GM21529 (cell line): ENCODE data around the gene PROP1.
"Not testable (repeated sequence)": the region's sequence is repeated elsewhere in the genome, so short reads cannot be mapped to it uniquely, and the experiment has no call there.

ENCODE experiments used
- ATAC-seq: cut with Tn5 transposase; IDR thresholded peaks from one replicate; pipeline ENCODE4 v1.9.1; 2021; ENCODE audit not compliant: unreplicated experiment

PROP1 gene

DNA sequence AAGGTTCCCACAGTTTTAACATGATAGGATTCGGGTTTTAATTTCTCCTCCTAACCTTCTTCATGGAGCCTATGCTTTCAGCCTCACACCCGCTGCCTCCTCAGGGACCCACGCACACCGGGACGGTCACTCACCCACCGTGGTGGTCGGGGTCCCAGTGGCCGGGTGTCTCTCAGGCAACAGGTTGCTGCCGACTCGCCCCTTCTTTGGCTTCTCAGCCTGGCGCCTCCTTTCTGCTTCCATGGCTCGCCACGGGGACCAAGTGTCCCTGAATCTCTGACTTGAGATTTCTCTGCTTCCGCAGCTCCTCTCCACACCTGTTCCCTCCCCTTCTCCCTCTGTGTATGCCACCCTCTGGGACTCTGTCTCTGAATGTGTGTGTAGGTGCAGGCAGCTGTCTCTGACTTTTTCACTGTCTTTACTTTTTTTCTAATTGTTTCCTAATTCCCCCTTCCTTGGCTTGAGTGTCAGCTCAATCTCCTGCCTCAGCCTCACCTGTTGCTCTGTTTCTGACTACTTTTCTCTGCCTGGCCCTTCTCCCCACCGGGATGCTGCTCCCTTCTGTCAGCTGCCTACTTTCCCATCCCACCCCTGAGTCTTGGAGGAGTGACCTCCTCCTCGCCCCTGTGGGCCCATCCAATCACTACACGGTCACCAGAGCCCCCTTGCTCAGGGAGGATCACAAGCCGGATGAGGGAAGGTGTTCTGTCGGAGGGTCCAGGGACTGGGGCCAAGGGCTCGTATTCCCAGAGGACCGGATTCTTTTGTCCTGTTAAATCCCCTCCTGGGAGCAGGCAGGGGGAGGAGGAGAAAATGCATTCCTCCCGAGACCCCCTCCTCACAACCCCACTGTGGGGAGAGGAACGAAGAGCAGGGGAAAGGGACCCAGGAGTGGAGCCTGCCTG lies at the start of gene PROP1:
TSS of gene PROP1 (minus strand) at position 552 of the 905 bp plus-strand sequence. CDS start at position 243, 309 bp downstream.
- no peak for ATAC-seq

DNA sequence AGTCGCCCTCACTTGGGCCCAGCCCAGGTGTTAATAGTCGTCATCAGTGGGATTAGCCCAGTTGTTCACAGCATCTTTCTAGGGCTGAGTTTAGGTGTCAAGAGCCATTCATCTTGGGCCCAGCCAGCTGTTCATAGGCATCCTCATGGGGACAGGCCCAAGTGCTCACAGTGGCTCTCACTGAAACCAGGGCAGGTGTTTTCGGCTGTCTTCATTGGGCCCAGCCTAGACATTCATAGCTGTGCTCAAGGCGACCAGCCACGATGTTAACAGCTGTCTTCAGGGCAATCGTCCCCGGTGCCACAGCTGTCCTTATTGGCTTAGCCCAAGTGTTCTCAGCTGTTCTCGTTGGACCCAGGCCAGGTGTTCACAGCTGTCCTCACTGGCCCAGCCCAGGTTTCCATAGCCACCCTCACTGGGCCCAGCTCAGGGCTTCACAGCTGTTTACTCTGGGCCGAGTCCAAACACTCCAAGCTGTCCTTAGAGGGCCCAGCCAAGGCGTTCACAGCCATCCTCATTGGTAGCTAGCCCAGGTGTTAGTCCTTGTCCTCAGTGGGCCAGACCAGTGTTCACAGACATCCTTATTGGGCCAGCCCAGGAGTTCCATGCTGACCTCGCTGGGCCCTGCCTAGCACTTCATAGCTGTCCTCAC lies 23.5 kb upstream of the PROP1 start:
- ATAC-seq: not testable (repeated sequence)

DNA sequence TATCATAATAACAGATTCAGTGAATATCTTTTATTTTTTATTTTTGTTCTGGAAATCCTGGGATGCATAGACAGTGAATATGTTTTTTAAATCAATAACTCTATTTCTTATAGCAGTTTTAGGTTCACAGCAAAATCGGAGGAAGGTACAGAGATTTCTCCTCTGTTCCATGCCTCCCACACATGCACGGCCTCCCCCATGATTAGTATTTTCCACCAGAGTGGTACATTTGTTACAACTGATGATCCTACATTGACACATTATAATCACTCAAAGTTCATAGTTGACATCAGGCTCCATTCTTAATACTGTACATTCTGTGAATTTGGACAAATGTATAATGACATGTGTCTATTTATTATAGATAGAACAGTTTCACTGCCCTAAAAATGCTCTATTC lies 16.7 kb upstream of the PROP1 start:
- ATAC-seq: not testable (repeated sequence)

DNA sequence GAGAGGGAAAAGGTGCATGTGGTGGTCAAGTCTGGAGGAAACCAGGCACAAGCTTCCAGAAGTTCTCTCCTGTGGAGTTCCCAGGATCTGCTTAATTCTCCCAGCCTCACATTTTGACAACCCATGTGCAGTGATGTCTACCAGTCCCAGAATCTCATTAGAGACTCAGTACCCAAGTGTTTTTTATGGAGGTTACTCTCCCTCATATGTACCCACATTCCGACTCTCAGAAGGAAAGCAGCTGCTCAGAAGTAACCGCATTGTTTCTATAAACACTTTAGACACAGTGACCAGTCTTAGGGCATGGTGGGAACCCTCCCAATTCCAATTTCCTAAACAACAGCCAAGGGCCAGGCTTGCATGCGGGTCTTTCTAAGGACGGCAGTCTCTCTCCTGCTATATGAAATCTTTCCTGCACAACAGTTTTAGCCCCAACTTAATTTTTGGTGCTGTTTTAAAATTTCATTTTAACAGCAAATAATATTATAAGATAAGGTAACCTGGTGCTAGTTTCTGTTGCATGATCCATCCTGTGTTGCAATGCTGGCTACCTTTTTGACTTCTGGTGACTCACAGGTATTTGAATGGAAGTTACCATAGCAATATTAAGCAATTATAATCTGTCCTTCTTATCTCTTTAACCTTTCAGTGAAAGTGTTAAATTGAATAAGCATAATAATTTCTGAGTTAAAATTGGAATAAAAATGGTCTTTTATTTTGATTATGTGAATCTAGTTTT lies 15.9 kb upstream of the PROP1 start:
- not testable (repeated sequence) for ATAC-seq

DNA sequence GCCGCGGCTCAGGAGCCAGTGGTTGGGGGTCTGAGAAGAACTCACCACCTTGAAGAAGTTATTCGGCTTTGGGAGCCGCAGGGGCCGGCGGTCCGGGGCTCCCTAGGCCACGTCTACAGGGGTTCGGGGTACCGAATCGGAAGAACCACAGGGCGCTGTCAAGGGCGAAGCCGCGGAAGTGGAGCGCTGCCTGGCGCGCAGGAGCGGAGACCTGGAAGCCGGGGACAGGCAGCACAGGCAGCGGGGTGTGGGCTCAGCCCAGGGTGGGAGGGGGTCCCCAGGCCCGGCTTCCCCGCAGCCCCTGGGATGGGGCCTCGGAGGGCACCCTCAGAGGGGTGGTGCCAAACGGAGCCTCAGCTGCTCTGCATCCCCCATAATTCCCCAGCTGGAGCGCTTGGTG lies 11.2 kb upstream of the PROP1 start:
- ATAC-seq: not testable (repeated sequence)

DNA sequence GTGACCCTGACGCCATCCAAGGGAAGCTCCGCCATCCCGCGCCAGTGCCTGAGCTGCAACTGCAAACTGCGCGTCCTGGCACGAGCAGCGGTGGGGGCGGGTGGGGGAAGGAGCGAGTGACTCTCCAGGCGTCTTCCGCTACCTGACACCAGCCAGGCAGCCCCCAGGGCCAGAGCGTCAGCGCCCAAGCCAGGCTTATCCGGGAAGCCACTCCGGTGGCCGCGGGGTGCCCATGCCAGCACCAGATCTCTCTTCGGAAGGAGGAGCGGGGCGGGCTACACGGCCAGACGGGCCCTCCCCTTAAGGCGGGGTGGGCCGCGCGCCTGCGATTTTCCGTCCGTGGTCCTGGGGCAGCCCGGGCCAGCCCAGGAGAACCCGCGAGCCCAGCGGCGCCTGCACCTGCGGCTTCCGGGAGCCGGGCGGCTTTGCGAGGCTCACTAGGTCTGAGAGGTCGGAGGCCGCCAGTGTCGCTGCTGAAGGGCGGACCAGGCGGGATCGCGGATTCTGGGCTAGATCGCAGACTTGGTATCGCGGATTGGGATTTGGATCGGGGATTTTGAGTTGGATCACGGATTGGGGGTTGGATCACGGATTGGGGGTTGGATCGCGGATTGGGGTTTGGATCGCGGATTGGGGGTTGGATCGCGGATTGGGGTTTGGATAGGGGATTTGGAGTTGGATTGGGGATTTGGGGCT lies 10.6 kb upstream of the PROP1 start:
- not testable (repeated sequence) for ATAC-seq

DNA sequence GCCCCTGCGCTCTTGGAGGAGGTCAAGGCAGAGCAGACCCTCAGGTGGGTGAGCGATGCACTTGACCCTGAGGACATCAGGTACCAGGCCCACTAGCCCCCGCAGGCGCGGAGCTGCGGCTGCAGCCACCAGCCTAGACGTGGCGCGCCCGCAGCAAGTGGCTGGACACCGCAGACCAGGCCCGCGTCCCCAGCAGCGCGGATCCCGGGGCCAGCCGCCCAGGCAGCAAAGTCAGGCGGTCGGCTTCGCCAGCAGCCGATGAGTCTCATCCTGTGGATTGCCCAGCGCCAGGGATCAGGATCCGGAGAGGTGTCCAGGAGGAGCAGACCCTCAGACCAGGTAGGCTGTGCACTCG lies 10.1 kb upstream of the PROP1 start:
- not testable (repeated sequence) for ATAC-seq

DNA sequence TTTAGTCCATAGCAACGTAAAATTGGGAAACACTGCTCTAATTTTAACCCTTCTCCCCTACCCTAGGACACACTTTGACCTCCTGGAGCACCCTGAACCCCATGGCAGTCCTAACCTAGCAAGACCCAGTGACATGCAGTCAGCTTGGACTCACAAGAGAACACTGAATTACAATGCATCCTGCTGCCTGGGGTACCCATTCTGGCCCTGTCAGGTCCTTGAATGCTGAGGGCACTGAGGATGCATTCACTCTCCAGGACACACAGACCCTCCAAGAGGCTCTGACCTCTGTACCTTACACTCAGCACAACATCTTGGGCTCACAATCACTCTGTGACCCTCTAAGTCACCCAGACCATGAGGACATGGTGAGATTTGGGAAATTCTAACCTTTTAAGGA lies 1.8 kb upstream of the PROP1 start:
- no peak for ATAC-seq

DNA sequence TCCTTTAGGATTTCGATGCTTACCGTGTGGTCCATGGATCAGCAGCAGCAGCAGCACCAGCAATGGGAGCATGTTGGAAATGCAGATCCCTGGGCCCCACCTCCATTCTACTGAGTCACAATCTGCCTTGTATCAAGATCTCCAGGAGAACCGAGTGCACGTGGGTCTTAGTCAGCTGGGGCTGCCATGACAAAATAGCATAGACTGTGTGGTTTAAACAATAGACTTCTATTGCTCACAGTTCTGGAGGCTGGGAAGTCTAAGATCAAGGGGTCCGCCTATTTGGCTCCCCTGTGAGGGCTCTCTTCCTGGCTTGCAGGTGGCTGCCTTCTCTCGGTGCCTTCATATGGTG lies 1.3 kb upstream of the PROP1 start:
- no peak for ATAC-seq

DNA sequence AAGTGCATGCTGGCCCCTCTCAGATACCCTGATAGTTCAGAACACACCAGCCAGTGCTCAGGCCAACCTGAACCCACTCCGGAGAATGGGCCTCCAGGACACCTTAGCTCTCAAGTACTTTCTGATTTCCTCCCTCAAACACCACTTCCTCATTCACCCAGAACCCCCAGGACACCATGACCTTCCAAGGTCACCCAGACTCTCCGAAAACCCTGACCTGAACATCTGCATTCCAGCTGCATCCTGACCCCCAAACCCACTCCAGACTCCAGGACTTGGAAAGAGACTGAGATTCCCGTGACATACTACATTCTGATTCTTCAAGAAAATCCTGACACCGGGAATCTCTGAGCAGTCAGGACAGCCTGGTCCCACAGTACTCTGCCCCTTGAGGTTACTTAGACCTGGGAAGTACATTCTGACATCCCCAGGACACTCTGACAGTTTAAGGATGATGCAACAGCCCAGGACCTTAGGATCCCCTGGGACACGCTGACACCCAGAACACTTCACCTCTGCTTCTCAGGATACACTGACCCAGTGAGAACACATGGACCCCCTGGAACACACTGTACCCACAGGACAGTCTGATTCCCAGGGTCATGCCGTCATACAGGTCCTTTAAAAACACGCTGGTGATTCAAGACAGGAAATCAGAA lies 747 bp upstream of the PROP1 start:
- ATAC-seq: no peak

DNA sequence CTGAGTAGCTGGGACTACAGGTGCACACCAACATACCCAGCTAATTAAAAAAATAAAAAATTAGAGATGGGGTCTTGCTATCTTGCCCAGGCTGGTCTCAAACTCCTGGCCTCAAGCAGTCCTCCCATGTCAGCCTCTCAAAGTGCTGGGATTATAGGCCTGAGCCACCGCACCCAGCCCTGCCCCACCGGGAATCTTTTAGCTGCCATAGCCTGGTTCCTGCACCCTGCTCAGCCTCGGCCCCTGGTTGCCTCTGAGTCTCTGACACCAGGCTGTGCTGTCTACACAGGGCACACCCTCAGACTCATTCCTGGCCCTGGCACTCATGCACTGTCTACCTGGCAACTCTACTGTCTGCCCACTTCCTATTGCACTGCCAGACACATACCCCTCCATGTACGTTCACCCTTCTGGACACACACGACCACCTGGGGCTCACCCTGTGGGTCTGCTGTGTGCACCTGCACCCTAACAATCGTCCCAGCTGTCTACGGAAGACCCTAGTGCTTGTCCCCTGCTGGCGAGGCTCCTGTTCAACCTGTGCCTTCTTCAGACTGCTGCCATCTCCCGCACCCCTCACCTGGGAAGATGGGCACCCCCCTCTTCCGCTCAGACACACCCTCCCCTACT lies 1.4 kb downstream of the PROP1 start:
- ATAC-seq: no peak

DNA sequence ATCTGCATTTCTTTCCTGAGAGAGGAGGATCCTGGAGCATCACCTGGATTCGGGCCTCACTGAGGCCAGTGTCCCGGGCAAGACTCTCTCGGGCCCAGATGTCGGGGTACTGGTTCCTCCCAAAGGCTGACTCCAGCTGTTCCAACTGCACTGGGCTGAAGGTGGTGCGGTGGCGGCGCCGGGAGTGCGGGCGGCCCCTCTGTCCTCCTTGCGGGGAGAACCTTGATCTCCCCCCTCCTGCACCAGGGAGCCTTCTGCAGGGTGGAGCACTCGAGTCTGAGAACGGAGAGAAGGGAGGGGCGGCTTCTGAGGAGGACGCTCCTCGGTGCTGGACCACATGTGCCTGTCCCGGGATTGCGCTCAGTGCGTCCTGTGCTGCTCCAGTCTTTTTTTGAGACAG lies 2.0 kb downstream of the PROP1 start:
- ATAC-seq: no peak

DNA sequence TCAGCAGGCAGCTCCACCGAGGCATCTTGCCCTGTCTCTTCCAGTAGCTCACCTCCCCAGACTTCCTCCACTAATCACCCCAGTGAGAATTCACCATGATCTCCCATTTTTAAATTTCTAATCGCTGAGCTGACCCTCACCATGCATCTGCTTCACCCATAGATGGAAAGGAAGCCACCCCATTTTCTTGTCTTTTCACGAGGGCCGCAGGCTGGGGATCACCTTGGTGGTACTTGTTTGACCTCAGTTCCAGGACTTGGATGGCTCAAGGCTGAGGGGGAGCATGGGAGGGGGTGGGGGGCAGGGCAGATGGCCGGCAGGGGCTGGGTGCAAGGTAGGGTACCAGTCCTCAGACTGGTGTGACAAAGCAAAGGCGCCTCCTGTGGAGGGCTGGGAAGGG lies 3.6 kb downstream of the PROP1 start:
- no peak for ATAC-seq

DNA sequence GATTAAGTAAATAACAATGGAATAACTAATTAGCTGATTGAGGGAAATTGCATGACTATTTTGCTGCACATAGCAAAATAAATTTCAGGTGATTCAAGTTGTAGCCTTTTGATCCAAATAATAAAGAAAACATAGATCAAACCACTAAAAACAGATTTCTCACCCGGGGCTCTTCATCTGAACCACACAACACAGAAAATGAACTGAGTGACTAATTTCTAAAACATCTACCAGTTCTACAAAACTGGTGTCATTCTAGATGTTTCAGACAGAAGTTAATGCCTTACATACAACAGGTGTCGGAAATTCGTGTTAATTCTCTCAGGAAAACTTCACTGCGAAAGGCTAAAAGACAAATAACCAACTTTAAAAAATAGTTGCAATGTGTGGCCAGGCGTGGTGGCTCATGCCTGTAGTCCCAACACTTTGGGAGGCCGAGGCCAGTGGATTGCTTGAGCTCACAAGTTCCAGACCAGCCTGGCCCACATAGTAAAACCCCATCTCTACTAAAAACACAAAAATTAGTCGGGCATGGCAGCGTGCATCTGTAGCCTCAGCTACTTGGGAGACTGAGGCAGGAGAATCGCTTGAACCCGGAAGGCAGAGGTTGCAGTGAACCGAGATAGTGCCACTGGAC lies 6.9 kb downstream of the PROP1 start:
- no peak for ATAC-seq

DNA sequence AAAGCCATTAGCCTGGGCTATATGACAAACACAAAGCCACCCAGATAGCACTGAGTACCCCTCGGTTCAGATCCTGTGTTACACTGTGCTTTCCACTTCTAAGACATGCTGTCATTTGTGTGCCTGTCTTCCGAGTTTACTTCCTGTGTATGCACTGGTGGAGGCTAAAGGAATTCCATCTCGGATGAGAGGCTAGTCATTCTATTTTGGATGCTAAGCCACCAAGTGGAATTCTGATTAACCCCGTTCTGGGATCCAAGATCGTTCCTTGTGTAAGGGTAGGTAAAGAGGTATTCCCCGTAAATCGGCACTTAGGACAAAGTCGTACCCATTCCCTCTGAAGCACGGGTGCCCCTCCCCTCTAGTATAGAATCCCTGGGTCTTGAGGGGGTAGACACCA lies 8.7 kb downstream of the PROP1 start:
- no peak for ATAC-seq

DNA sequence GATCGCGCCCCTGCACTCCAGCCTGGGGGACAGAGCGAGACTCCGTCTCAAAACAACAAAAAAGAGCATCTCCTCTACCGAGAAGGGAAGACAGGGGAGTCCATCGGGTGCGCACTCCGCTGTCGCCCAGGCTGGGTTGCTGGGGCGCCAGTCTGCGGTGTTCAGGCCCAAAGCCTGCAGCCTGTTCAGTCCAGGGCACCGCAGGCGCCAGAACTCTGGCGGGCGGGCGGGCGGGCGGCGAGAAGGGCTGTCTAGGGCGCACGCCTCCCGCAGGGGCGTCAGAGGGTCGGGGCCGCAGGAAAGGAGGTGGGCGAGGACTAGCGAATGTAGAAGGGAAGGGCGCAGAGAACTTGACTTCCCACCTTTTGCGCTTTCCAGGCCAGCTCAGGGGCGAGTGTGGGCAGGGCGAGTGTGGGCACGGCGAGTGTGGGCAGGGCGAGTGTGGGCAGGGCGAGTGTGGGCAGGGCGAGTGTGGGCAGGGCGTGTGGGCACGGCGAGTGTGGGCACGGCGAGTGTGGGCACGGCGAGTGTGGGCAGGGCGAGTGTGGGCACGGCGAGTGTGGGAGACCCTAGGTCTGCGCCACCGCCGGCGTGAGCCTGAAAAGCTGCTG lies 10.5 kb downstream of the PROP1 start:
- ATAC-seq: no peak

DNA sequence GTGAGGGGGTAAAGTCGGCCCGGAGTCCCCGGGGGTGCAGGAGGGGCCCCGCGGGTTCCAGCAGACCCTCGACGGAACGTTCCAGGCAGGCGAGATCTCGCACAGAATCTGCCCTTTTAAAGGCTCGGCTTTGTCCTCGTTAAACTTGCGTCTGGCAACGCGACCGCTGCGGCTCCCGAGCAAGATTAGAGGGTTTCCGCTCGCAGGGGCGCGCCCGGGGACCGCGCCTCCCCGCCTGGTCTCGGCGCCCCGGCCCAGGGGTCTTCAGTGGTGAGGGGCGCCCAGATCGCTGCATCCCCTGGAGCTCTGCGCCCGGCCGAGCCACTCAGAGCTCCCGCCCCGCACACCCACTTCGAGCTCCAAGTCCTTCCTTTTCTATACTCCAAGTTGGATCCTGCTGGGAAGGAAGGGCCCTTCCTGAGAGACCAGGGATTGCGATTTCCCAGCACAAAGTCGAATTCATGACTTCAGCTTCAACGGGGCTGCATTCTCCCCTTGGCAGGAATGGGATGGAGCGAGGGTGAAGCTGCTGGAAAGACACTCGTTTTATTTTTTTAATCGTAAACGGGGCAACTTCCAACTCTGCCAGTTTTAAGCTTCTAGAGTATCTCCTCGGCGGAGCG lies 11.3 kb downstream of the PROP1 start:
- ATAC-seq: no peak

DNA sequence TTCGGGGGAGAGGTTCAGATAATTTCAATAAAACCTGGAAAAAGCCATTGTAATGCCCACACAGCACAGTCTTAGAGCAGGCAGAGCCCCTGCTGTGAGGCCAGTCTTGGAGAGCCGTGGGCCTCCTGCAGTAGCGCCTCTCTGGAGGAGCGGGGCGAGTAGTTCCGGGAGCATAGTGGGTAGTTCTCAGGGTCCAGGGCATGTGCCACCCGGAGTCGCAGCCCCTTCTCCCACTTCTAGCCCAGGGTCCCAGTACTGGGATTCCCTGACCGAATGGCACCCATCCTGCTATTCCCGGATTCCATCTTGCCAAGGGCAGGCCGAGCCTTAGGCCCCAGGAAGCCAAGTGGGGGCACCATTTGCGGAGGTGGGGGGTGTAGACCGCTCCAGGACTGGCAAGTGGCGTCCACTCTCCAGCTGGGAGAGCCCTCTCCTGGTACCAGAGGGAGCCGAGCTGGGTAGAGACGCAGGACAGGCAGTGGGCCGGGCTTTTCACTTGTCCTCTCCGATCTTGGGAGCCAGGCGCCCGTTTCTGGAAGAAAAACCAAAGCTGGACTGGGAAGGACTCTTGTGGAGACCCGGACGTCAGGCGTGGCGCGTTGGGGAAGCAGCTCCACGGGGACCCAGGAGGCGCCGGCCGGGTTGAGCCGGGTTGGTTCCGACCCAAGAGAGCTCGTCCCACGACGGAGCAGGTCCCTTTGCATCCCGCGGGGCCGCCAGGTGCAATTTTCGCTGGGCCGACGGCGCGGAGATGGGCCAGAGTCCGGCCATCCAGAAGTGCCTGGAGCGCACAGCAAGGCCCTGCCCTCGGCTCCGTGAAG lies 12.1 kb downstream of the PROP1 start:
- ATAC-seq: no peak
